ENCODE measurements around the gene KRTAP12-1. TPM values are rescaled to one million over a fixed set of nuclear protein-coding genes. Genes with fewer than 3 reads are reported as not detected.
"Not testable (repeated sequence)": the region's sequence is repeated elsewhere in the genome, so short reads cannot be mapped to it uniquely, and the experiment has no call there.

The KRTAP12-1 gene
- total RNA-seq, 2 experiments from 2014 or later = not detected

GRCh38 chr21:44699502-44700001 lies 17.6 kb upstream of the KRTAP12-1 start:
- no TSS peak for BruUV-seq (replicated peaks)
- no peaks in the 10 kb centered on the region for H3K79me2 ChIP-seq (ENCODE audit: insufficient read depth, low read depth, low read length)
- TF ChIP-seq EZH2phosphoT487 (IDR thresholded peaks at IDR 0.05; ENCODE audit: borderline replicate concordance, low read depth, low read length) (no peak), CTCF (conservative IDR thresholded peaks at IDR 0.05; ENCODE audit: low read length) (no peak)
- CTCF ChIA-PET (ENCODE audit: unreplicated experiment) = no interaction called here
- no peak overlapping the region for H3K4me3 ChIP-seq (ENCODE audit: low read depth, low read length, poor library complexity, severe bottlenecking)
- H3K9me3 ChIP-seq (ENCODE audit: low read length) = no peaks in the 10 kb centered on the region
- no peaks in the 10 kb centered on the region for H4K20me1 ChIP-seq (ENCODE audit: insufficient read depth, low read length)
- no peak overlapping the region for H2AFZ ChIP-seq (ENCODE audit: low read length)
- DNase-seq (ENCODE audit: low spot score) = no peak
- POLR2A ChIA-PET = interaction anchor here (0.5 to 0.6 kb wide), 2 partner anchors 241 to 942 kb away, joined by 3 to 9 read pairs; no protein-coding TSS in a partner anchor
- intact Hi-C loops (cut with micrococcal nuclease; ENCODE audit: unreplicated experiment) = no loop called here
- no peaks in the 10 kb centered on the region for H3K9me2 ChIP-seq (ENCODE audit: insufficient read depth, low read length)
- no peaks in the 10 kb centered on the region for H3K4me1 ChIP-seq (ENCODE audit: insufficient read depth, low read length, poor library complexity, severe bottlenecking)
- H3K4me2 ChIP-seq (ENCODE audit: low read length) = no peak overlapping the region
- no peak overlapping the region for H3K27ac ChIP-seq (ENCODE audit: low read depth, low read length, poor library complexity, severe bottlenecking)
- H3K36me3 ChIP-seq (ENCODE audit: insufficient read depth, low read length) = no peaks in the 10 kb centered on the region

DNA sequence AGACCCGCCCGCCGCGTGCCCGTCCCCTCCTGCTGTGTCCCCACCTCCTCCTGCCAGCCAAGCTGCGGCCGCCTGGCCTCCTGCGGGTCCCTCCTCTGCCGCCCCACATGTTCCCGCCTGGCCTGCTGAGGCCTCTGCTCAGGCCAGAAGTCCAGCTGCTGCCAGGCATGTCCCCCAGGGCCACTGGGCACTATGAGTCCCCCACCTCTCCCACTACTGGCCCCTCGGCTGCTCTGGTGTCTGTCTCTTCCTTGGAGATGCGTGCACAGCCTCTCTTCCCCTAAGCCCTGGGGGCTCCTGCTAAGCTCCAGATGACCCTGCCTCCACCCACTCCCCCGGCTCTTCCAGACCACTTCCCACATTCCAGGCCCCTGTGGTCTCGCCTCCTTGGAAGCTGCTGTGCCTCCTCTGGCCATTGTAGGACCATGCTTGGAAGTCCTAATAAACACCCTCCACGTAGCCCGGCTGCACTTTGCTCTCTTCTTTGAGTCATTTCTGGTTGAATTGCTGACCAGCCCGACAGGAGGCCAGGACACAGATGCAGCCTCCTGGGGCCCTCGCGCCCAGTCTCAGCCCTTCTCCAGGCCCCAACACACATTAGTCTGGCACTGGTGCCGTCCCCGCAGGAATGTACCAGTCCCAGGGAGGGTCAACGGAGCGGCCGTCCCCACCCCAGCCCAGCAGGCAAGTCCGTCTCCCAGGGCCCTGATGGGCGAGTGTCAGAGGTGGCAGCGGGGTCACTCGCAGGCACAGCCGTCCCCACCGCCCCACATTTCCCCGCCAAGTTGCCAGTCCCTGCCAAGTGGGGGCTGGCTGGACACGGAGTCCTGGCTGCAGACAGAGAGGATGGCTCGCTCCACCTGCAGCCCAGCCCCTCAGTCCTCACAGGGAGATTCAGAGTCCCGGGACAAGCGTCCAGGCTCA lies 16.1 kb upstream of the KRTAP12-1 start:
- BruUV-seq (replicated peaks) = no TSS peak
- Histone ChIP-seq H3K4me2 (ENCODE audit: low read length) (no peak overlapping the region), H3K36me3 (ENCODE audit: insufficient read depth, low read length) (no peaks in the 10 kb centered on the region), H2AFZ (ENCODE audit: low read length) (no peak overlapping the region), H3K4me3 (ENCODE audit: low read depth, low read length, poor library complexity, severe bottlenecking) (no peak overlapping the region), H3K9me3 (ENCODE audit: low read length) (no peaks in the 10 kb centered on the region), H3K9me2 (ENCODE audit: insufficient read depth, low read length) (no peaks in the 10 kb centered on the region), H3K79me2 (ENCODE audit: insufficient read depth, low read depth, low read length) (no peaks in the 10 kb centered on the region), H4K20me1 (ENCODE audit: insufficient read depth, low read length) (no peaks in the 10 kb centered on the region), H3K27ac (ENCODE audit: low read depth, low read length, poor library complexity, severe bottlenecking) (no peak overlapping the region), H3K4me1 (ENCODE audit: insufficient read depth, low read length, poor library complexity, severe bottlenecking) (no peaks in the 10 kb centered on the region)
- intact Hi-C loops (cut with micrococcal nuclease; ENCODE audit: unreplicated experiment) = no loop called here
- no peak for DNase-seq (ENCODE audit: low spot score)
- CTCF ChIA-PET (ENCODE audit: unreplicated experiment) = no interaction called here
- POLR2A ChIA-PET = no interaction called here
- TF ChIP-seq EZH2phosphoT487 (IDR thresholded peaks at IDR 0.05; ENCODE audit: borderline replicate concordance, low read depth, low read length) (no peak), CTCF (conservative IDR thresholded peaks at IDR 0.05; ENCODE audit: low read length) (no peak)

DNA sequence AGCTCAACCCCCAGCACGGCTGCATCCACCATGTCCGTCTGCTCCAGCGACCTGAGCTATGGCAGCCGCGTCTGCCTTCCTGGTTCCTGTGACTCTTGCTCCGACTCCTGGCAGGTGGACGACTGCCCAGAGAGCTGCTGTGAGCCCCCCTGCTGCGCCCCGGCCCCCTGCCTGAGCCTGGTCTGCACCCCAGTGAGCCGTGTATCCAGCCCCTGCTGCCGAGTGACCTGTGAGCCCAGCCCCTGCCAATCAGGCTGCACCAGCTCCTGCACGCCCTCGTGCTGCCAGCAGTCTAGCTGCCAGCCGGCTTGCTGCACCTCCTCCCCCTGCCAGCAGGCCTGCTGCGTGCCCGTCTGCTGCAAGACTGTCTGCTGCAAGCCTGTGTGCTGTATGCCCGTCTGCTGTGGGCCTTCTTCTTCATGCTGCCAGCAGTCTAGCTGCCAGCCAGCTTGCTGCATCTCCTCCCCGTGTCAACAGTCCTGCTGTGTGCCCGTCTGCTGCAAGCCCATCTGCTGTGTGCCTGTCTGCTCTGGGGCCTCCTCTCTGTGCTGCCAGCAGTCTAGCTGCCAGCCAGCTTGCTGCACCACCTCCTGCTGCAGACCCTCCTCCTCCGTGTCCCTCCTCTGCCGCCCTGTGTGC lies 15.3 kb upstream of the KRTAP12-1 start, which contains the start of gene KRTAP10-12:
KRTAP10-12 (plus strand) TSS at position 1 of the 639 bp plus-strand sequence; CDS start at position 31, 30 bp downstream.
- DNase-seq (ENCODE audit: low spot score); H4K20me1 ChIP-seq (ENCODE audit: insufficient read depth, low read length); intact Hi-C loops (cut with micrococcal nuclease; ENCODE audit: unreplicated experiment); H3K9me3 ChIP-seq (ENCODE audit: low read length); H3K27ac ChIP-seq (ENCODE audit: low read depth, low read length, poor library complexity, severe bottlenecking); BruUV-seq (replicated peaks); H3K36me3 ChIP-seq (ENCODE audit: insufficient read depth, low read length); H3K4me1 ChIP-seq (ENCODE audit: insufficient read depth, low read length, poor library complexity, severe bottlenecking); H2AFZ ChIP-seq (ENCODE audit: low read length); H3K4me3 ChIP-seq (ENCODE audit: low read depth, low read length, poor library complexity, severe bottlenecking); H3K79me2 ChIP-seq (ENCODE audit: insufficient read depth, low read depth, low read length); CTCF ChIA-PET (ENCODE audit: unreplicated experiment); H3K9me2 ChIP-seq (ENCODE audit: insufficient read depth, low read length); H3K4me2 ChIP-seq (ENCODE audit: low read length); POLR2A ChIA-PET: not testable (repeated sequence)

All from OCI-LY7 (cell line).